Measurements from ENCODE around the gene LYZL6.

GRCh38 chr17:35912942-35913341 lies 30.6 kb downstream of the LYZL6 start:
- no peak for TF ChIP-seq CTCF (IDR thresholded peaks at IDR 0.05)
- TF ChIP-seq POLR2A (IDR thresholded peaks at IDR 0.05) = no peak
